B cell (primary cell): ENCODE results near the gene PEX11G. TPM values are rescaled to one million over a fixed set of nuclear protein-coding genes. Genes with fewer than 3 reads are reported as not detected.

ENCODE experiments used
- ATAC-seq: fragments of 200-7000 bp; cut with Tn5 transposase; one replicate; pipeline ENCODE4 v1.10.0; 2021; ENCODE audit warnings: low read depth, mild to moderate bottlenecking, moderate number of reproducible peaks, moderate library complexity
- CTCF ChIA-PET: fragments of 350-600 bp; sonication (Branson Sonifier 250); formaldehyde crosslinking; loops from one replicate; lab custom pipeline; 2021; ENCODE audit warnings: antibody characterized with exemption, inconsistent platforms; lab: Charles Lee
- POLR2A ChIA-PET: fragments of 350-600 bp; sonication (Branson Sonifier 250); formaldehyde crosslinking; loops from one replicate; lab custom pipeline; 2021; ENCODE audit warnings: antibody characterized with exemption; lab: Charles Lee
- DNase-seq: peaks from one replicate; pipeline ENCODE4 v3.0.0; 2013
- H2AFZ ChIP-seq: 2 replicates; pipeline ENCODE4 v1.6.1; 2012; ENCODE audit warnings: mild to moderate bottlenecking, low read depth, low read length; ENCODE audit not compliant: insufficient read depth, poor library complexity, severe bottlenecking
- H3K27ac ChIP-seq, 2 donors: 1 replicate in 1 of 2; 2 replicates in 1 of 2; pipeline ENCODE4 v1.5.1; 2012 to 2013; ENCODE audit warnings: low read length in 2 of 2, mild to moderate bottlenecking in 2 of 2, moderate library complexity in 1 of 2
- H3K27me3 ChIP-seq, 4 experiments: fragments of 200-600 bp in 1 of 4; sonication (generic) in 1 of 4; replicated peaks in 1 of 4; 1 replicate in 2 of 4; 2 replicates in 2 of 4; pipeline versions ENCODE4 v1.6.1 to v1.7.0; 2013 to 2016; ENCODE audit warnings: low read length in 3 of 4, mild to moderate bottlenecking in 2 of 4, mixed read lengths in 1 of 4, moderate library complexity in 1 of 4; ENCODE audit not compliant: insufficient read depth in 4 of 4, control insufficient read depth in 3 of 4; ENCODE audit errors: control extremely low read depth in 1 of 4
- H3K36me3 ChIP-seq, 2 experiments: replicated peaks in 1 of 2; 1 replicate in 1 of 2; 2 replicates in 1 of 2; pipeline versions ENCODE4 v1.6.1 to v1.7.1; 2013; ENCODE audit warnings: low read length in 1 of 2; ENCODE audit not compliant: insufficient read depth in 2 of 2, control insufficient read depth in 1 of 2; ENCODE audit errors: control extremely low read depth in 1 of 2, extremely low read depth in 1 of 2
- H3K4me1 ChIP-seq, 2 donors: fragments of 200-600 bp in 1 of 2; sonication (generic) in 1 of 2; 1 replicate in 1 of 2; 2 replicates in 1 of 2; pipeline versions ENCODE4 v1.5.1 to v1.6.1; 2013 to 2017; ENCODE audit warnings: low read length in 2 of 2; ENCODE audit not compliant: control insufficient read depth in 2 of 2, insufficient read depth in 2 of 2
- H3K4me2 ChIP-seq: replicated peaks from 2 replicates; pipeline ENCODE3; 2012; ENCODE audit warnings: mild to moderate bottlenecking, low read depth, low read length; ENCODE audit not compliant: poor library complexity, severe bottlenecking
- H3K4me3 ChIP-seq, 5 experiments: fragments of 200-600 bp in 1 of 5; sonication (generic) in 1 of 5; 1 replicate in 3 of 5; 2 replicates in 2 of 5; pipeline versions ENCODE4 v1.5.1 to v1.7.0; 2011 to 2016; ENCODE audit warnings: low read length in 4 of 5, mild to moderate bottlenecking in 4 of 5, low read depth in 2 of 5, control low read depth in 1 of 5, moderate library complexity in 1 of 5; ENCODE audit not compliant: insufficient read depth in 1 of 5; ENCODE audit errors: control extremely low read depth in 1 of 5, extremely low read depth in 1 of 5
- H3K79me2 ChIP-seq: fragments of 200-600 bp; sonication (generic); one replicate; pipeline ENCODE4 v1.6.0; 2016; ENCODE audit warnings: low read length; ENCODE audit not compliant: control insufficient read depth, insufficient read depth
- H3K9ac ChIP-seq: fragments of 200-600 bp; sonication (generic); 2 replicates; pipeline ENCODE4 v1.6.1; 2017; ENCODE audit warnings: mild to moderate bottlenecking, low read length, moderate library complexity
- H3K9me3 ChIP-seq, 3 donors: one replicate each; pipeline versions ENCODE4 v1.6.1 to v1.7.1; 2013; ENCODE audit warnings: low read length in 2 of 3; ENCODE audit not compliant: control insufficient read depth in 2 of 3, insufficient read depth in 1 of 3; ENCODE audit errors: control extremely low read depth in 1 of 3
- H4K20me1 ChIP-seq: 2 replicates; pipeline ENCODE4 v1.6.0; 2012; ENCODE audit warnings: mild to moderate bottlenecking, low read length; ENCODE audit not compliant: insufficient read depth, control insufficient read depth, poor library complexity, severe bottlenecking
- H3K27ac Mint-ChIP-seq: one replicate; pipeline ENCODE4 v1.8.0; 2021; ENCODE audit warnings: mixed read lengths
- H3K27me3 Mint-ChIP-seq: one replicate; pipeline ENCODE4 v1.8.0; 2021; ENCODE audit warnings: mixed read lengths
- H3K4me1 Mint-ChIP-seq: one replicate; pipeline ENCODE4 v1.8.0; 2021; ENCODE audit warnings: mixed read lengths
- H3K4me3 Mint-ChIP-seq: one replicate; pipeline ENCODE4 v1.8.0; 2021; ENCODE audit warnings: mixed read lengths
- H3K9me3 Mint-ChIP-seq: one replicate; pipeline ENCODE4 v1.8.0; 2022; ENCODE audit warnings: mixed read lengths; ENCODE audit not compliant: insufficient read depth
- EZH2 ChIP-seq: IDR thresholded peaks from 2 replicates; pipeline ENCODE4 v1.6.1; 2012; ENCODE audit warnings: borderline replicate concordance, low read depth, mild to moderate bottlenecking, moderate library complexity, low read length; ENCODE audit not compliant: insufficient read depth, poor library complexity, severe bottlenecking
- whole genome bisulfite sequencing: methylation state at CpG from one replicate; pipeline ENCODE4 v1.1.5; 2013; ENCODE audit warnings: missing lambda C conversion rate; ENCODE audit not compliant: insufficient coverage; 5-methylcytosine and 5-hydroxymethylcytosine counted together
- intact Hi-C: fragments of 100-400 bp; cut with micrococcal nuclease; formaldehyde crosslinking; loops from one replicate; pipeline ENCODE4 v1.10.0; 2022
- polyA plus RNA-seq: library from polyadenylated mRNA; depleted of rRNA; stranded (reverse); fragments of >200 nt; gene quantifications from 2 replicates; pipeline ENCODE4 v1.2.3, GENCODE V29; 2012
- total RNA-seq, 2 donors: library from RNA; stranded (reverse); fragments of 120-200 nt in 1 of 2; gene quantifications; 1 replicate in 1 of 2; 2 replicates in 1 of 2; pipeline versions ENCODE4 v1.2.3 to v1.2.4, GENCODE V29; 2013 to 2022
- TF ChIP-seq, protein P1 (sequence below): fragments of 200-600 bp; IDR thresholded peaks from one replicate; pipeline ENCODE4 v1.8.0; 2022; ENCODE audit warnings: antibody characterized with exemption, mild to moderate bottlenecking

Gene PEX11G
- total and polyA plus RNA-seq, 2 donors (not counting 1 experiment from before 2014, with no cell fraction given) = 0.40 to 0.62 TPM

DNA sequence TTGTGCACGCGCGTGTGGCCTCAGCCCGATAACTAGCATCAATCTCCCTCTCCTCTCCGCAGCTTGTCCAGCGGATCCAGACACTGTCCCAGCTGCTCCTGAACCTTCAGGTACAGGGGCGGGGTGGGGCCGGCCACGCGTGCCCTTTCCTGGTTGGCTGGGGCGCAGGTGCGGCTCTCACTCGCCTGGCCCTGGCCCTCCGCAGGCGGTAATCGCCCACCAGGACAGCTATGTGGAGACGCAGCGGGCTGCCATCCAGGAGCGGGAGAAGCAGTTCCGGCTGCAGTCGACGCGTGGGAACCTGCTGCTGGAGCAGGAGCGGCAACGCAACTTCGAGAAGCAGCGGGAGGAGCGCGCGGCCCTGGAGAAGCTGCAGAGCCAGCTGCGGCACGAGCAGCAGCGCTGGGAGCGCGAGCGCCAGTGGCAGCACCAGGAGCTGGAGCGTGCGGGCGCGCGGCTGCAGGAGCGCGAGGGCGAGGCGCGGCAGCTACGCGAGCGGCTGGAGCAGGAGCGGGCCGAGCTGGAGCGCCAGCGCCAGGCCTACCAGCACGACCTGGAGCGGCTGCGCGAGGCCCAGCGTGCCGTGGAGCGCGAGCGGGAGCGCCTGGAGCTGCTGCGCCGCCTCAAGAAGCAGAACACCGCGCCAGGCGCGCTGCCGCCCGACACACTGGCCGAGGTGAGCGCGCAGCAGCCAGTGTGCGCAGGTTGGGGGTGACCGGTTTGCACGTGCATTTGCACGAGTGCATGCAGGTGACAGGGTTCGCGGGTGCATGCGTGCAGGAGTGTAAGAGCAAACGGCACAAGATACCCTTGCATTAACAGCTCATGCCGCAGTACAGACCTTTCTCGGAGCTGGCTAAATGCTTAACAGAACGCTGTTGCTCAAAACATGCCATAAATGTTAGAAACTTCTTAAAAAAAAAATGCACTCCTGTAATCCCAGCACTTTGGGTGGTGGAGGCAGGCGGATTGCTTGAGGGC, 21.5 kb downstream of the PEX11G start:
- ChIA-PET CTCF (no interaction called here), POLR2A (no interaction called here)
- H3K9me3 Mint-ChIP-seq = no peaks in the 10 kb centered on the region
- WGBS = 97% methylated on average over 84 of the region's 86 CpGs
- peaks cover 34% of the 10 kb centered on the region for H3K79me2 ChIP-seq
- H3K27me3 Mint-ChIP-seq = no peaks in the 10 kb centered on the region
- peaks cover 0 to 5% of the 10 kb centered on the region in 2 donors for H3K4me1 ChIP-seq
- peaks cover 5 to 94% of the 10 kb centered on the region in 2 experiments for H3K36me3 ChIP-seq
- no peak overlapping the region for H3K9ac ChIP-seq
- H3K4me3 Mint-ChIP-seq = no peak overlapping the region
- no peak overlapping the region for H3K27ac Mint-ChIP-seq
- TF ChIP-seq EZH2 = no peak
- TF ChIP-seq, protein P1, sequence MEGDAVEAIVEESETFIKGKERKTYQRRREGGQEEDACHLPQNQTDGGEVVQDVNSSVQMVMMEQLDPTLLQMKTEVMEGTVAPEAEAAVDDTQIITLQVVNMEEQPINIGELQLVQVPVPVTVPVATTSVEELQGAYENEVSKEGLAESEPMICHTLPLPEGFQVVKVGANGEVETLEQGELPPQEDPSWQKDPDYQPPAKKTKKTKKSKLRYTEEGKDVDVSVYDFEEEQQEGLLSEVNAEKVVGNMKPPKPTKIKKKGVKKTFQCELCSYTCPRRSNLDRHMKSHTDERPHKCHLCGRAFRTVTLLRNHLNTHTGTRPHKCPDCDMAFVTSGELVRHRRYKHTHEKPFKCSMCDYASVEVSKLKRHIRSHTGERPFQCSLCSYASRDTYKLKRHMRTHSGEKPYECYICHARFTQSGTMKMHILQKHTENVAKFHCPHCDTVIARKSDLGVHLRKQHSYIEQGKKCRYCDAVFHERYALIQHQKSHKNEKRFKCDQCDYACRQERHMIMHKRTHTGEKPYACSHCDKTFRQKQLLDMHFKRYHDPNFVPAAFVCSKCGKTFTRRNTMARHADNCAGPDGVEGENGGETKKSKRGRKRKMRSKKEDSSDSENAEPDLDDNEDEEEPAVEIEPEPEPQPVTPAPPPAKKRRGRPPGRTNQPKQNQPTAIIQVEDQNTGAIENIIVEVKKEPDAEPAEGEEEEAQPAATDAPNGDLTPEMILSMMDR = no peak
- intact Hi-C loops = no loop called here
- no peak overlapping the region for H3K4me3 ChIP-seq
- no peaks in the 10 kb centered on the region for H3K9me3 ChIP-seq
- ATAC-seq (no peak), DNase-seq (no peak)
- no peak overlapping the region for H2AFZ ChIP-seq
- peaks cover 6% of the 10 kb centered on the region for H3K4me1 Mint-ChIP-seq
- H3K4me2 ChIP-seq = no peak overlapping the region
- peaks cover 98% of the 10 kb centered on the region for H4K20me1 ChIP-seq
- no peak overlapping the region for H3K27ac ChIP-seq
- H3K27me3 ChIP-seq = no peaks in the 10 kb centered on the region

DNA sequence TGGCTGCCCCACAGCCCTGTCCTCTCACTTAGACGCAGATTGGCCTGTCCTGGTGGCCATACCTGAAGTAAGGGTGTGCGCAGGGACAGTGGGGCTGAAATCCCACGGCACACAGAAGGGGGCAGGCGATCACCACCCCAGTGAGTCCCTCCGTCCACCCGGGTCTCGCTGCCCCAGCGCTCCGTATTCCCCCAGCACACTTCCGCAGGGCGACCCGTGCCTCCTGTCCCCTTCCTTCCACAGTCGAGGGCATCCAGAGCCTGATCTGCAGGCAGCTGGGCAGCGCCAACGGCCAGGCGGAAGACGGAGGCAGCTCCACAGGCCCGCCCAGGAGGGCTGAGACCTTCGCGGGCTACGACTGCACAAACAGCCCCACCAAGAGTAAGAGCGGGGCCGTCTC, 25.3 kb downstream of the PEX11G start:
- Histone ChIP-seq H4K20me1 (peaks cover 97% of the 10 kb centered on the region), H3K27me3 (no peaks in the 10 kb centered on the region), H3K4me1 (no peaks in the 10 kb centered on the region), H3K27ac (no peak overlapping the region), H2AFZ (no peak overlapping the region), H3K9ac (no peak overlapping the region), H3K36me3 (peaks cover 3 to 90% of the 10 kb centered on the region in 2 experiments), H3K9me3 (no peaks in the 10 kb centered on the region), H3K4me3 (no peak overlapping the region), H3K79me2 (peaks cover 72% of the 10 kb centered on the region), H3K4me2 (no peak overlapping the region)
- Mint-ChIP-seq H3K27me3 (no peaks in the 10 kb centered on the region), H3K27ac (no peak overlapping the region), H3K9me3 (no peaks in the 10 kb centered on the region), H3K4me3 (no peak overlapping the region), H3K4me1 (no peaks in the 10 kb centered on the region)
- 98% methylated on average over 18 of the region's 23 CpGs for WGBS
- DNase-seq = no peak
- no peak for ATAC-seq
- POLR2A ChIA-PET = no interaction called here
- CTCF ChIA-PET = no interaction called here
- intact Hi-C loops = no loop called here
- no peak for TF ChIP-seq EZH2
- TF ChIP-seq, protein P1 = no peak
